ENCODE measurements around the gene MCF2L2.

Gene MCF2L2

DNA sequence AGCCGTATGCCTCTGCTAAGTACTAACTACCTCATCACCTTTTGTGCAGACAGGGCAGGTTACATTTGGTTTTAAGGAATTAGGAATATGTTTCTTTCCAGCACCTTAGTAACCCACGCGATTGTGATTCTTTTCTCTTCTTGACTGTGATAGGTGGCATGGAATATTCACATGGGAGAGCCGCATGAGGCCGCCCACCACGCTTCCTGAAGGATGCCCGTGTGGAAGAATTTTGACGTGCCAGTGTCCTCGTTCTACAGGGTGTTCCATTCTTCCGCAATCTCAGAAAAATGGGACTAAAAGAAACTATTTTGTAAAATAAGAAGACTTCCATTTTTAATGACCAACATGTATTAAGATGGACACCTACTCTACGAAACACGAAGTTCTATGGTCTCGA lies 159.1 kb downstream of the MCF2L2 start:
- H3K4me3 ChIP-seq (ENCODE audit: low read depth, low read length): no peak overlapping the region
- in situ Hi-C loops (cut with HindIII; ENCODE audit: low sequenced_read_pairs): no loop called here
- no peak for DNase-seq (ENCODE audit: low read depth)
- TF ChIP-seq, protein P1, sequence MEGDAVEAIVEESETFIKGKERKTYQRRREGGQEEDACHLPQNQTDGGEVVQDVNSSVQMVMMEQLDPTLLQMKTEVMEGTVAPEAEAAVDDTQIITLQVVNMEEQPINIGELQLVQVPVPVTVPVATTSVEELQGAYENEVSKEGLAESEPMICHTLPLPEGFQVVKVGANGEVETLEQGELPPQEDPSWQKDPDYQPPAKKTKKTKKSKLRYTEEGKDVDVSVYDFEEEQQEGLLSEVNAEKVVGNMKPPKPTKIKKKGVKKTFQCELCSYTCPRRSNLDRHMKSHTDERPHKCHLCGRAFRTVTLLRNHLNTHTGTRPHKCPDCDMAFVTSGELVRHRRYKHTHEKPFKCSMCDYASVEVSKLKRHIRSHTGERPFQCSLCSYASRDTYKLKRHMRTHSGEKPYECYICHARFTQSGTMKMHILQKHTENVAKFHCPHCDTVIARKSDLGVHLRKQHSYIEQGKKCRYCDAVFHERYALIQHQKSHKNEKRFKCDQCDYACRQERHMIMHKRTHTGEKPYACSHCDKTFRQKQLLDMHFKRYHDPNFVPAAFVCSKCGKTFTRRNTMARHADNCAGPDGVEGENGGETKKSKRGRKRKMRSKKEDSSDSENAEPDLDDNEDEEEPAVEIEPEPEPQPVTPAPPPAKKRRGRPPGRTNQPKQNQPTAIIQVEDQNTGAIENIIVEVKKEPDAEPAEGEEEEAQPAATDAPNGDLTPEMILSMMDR (IDR thresholded peaks at IDR 0.05; ENCODE audit: low read depth, low read length, missing control alignments): no peak

DNA sequence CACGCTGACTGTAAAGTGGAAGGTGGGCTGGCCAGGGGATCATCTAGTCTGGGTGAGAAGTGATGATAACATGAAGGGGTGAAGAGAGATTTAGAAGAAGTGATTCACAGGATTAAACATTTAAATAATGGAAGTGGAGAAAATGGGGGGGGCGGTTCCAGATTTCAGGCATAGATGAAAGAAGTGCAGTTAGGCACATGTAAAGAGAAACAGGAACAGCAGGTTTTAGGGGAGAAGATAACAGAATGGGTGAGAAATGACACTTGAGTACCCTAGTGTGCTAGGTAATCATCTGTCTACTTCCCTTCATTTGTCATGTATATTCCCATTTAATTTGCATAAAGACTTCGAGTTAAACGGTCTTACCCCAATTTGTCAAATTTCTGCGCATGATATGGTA lies 160.1 kb downstream of the MCF2L2 start:
- DNase-seq (ENCODE audit: low read depth): no peak
- TF ChIP-seq, protein P1 (IDR thresholded peaks at IDR 0.05; ENCODE audit: low read depth, low read length, missing control alignments): no peak
- in situ Hi-C loops (cut with HindIII; ENCODE audit: low sequenced_read_pairs): no loop called here

DNA sequence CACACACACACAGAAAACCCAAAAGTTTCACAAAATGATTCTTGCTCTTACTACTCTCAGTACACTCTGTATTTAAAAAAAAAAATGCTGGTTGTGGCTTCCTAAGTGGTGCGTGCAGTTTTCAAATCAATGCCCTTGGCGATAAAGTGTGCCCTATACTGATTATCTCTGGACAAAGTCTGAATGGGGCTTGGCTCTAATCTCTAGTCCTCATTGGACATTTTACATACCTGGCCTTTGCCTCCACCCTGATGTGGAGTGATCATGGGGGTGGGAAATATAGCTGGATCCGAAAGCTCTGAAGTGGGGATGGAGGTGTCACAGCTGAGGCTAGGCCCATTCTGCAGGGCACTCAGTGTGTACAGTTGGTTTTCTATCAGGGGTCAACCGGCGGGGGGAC lies 161.3 kb downstream of the MCF2L2 start:
- TF ChIP-seq, protein P1 (IDR thresholded peaks at IDR 0.05; ENCODE audit: low read depth, low read length, missing control alignments): no peak
- in situ Hi-C loops (cut with HindIII; ENCODE audit: low sequenced_read_pairs): no loop called here
- no peak overlapping the region for H3K4me3 ChIP-seq (ENCODE audit: low read depth, low read length)
- DNase-seq (ENCODE audit: low read depth): no peak

More for the DNA sequence above, 160.1 kb downstream of the MCF2L2 start:
- H3K4me3 ChIP-seq (ENCODE audit: low read depth, low read length): no peak overlapping the region

DNA sequence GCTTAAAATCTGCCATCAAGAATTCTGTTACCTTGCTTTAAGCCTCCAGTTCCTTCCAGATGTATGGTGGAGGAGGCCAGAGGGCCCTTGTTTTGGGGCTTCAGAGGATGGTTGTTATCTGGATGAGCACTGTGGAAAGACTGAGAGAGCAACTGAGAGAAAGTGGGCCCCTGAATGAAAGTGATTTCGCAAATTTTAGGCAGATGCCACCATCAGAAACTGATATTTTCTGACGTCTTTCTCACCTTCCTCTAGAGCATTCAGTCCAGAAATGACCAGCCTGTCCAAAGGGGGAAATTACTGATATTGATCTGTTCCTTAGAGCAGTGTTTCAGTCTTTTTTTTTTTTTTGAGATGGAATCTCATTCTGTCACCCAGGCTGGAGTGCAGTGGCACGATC lies 162.0 kb downstream of the MCF2L2 start:
- TF ChIP-seq, protein P1 (IDR thresholded peaks at IDR 0.05; ENCODE audit: low read depth, low read length, missing control alignments): no peak
- in situ Hi-C loops (cut with HindIII; ENCODE audit: low sequenced_read_pairs): no loop called here
- H3K4me3 ChIP-seq (ENCODE audit: low read depth, low read length): no peak overlapping the region
- DNase-seq (ENCODE audit: low read depth): no peak

- H3K4me3 ChIP-seq (ENCODE audit: low read depth, low read length): peak overlapping the region; percentile 17
- TF ChIP-seq, protein P1 (IDR thresholded peaks at IDR 0.05; ENCODE audit: low read depth, low read length, missing control alignments): no peak
- peak; percentile 65 for DNase-seq (ENCODE audit: low read depth)
- in situ Hi-C loops (cut with HindIII; ENCODE audit: low sequenced_read_pairs): no loop called here
Measured at GRCh38 chr3:183265834-183266417, 162.5 kb downstream of the MCF2L2 start.

DNA sequence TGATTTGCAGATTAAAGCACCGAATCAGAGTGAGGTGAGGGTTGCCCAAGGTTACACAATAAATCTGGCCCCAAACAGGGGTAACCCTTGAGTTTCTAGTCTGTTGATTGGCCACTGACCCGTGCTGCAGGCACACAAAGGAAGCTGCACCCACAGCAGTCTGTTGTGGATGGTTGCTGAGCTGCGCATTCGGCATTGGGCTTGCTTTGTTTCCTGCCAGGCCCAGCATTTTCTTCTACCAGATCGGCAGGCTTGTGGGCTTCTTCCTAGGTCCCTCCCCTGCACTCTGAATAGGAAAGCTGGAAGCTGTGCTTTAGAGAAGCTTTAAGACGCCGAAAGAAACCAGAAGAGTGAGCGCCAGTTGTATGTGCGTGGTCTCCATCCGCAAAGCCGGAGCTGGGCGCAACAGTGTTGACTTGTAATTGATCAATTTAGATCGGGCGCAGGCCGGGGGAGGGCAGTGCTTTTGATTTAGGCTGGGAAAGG lies 163.2 kb downstream of the MCF2L2 start:
- DNase-seq (ENCODE audit: low read depth): peak; percentile 36
- peak overlapping the region; percentile 17 for H3K4me3 ChIP-seq (ENCODE audit: low read depth, low read length)
- in situ Hi-C loops (cut with HindIII; ENCODE audit: low sequenced_read_pairs): no loop called here
- TF ChIP-seq, protein P1 (IDR thresholded peaks at IDR 0.05; ENCODE audit: low read depth, low read length, missing control alignments): no peak

All from astrocyte of the cerebellum (primary cell).